IPS-18a (cell line): ENCODE measurements around the gene COLGALT1.
"Not testable (repeated sequence)": the region's sequence is repeated elsewhere in the genome, so short reads cannot be mapped to it uniquely, and the experiment has no call there.

Source experiments
- H3K27ac ChIP-seq: one replicate; pipeline ENCODE4 v1.5.1; 2013; ENCODE audit warnings: low read length
- H3K27me3 ChIP-seq: one replicate; pipeline ENCODE4 v1.6.1; 2013; ENCODE audit warnings: mild to moderate bottlenecking, low read length; ENCODE audit not compliant: control insufficient read depth, insufficient read depth
- H3K36me3 ChIP-seq: one replicate; pipeline ENCODE4 v1.6.1; 2013; ENCODE audit warnings: low read depth, low read length; ENCODE audit not compliant: control insufficient read depth
- H3K4me1 ChIP-seq: one replicate; pipeline ENCODE4 v1.6.1; 2013; ENCODE audit warnings: low read depth, low read length; ENCODE audit not compliant: control insufficient read depth
- H3K4me3 ChIP-seq: one replicate; pipeline ENCODE4 v1.5.1; 2013; ENCODE audit warnings: low read length
- H3K9ac ChIP-seq: one replicate; pipeline ENCODE4 v1.6.1; 2013; ENCODE audit warnings: mild to moderate bottlenecking, low read length, moderate library complexity
- H3K9me3 ChIP-seq: one replicate; pipeline ENCODE4 v1.6.1; 2013; ENCODE audit warnings: low read depth, low read length; ENCODE audit not compliant: control insufficient read depth

The COLGALT1 gene

DNA sequence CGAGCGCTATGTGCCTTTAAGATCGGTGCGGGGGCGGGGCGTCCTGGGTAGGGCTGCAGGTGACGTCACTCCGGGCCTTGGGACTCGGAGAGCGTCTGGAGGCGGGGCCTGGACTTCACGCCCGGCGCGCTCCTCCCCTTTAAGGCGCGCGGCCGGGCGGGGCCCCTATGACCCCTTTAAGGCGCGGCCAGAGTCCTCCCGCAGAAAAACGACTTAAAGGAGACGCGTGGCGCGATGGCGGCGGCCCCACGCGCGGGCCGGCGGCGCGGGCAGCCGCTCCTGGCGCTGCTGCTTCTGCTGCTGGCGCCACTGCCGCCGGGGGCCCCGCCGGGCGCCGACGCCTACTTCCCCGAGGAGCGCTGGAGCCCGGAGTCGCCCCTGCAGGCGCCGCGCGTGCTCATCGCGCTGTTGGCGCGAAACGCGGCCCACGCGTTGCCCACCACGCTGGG is at the start of gene COLGALT1:
Gene COLGALT1 (plus strand): TSS at position 170 of the 449 bp plus-strand sequence. CDS start 65 bp downstream, at position 235.
- peak within 1 kb of the TSS; percentile 73 for H3K4me3 ChIP-seq
- H3K27ac ChIP-seq = no peak within 1 kb of the TSS
- H3K36me3 ChIP-seq = no peaks in the 10 kb centered on the region
- no peaks in the 10 kb centered on the region for H3K27me3 ChIP-seq
- H3K9me3 ChIP-seq = no peaks in the 10 kb centered on the region
- H3K9ac ChIP-seq = peak within 1 kb of the TSS; percentile 39
- H3K4me1 ChIP-seq = no peaks in the 10 kb centered on the region

DNA sequence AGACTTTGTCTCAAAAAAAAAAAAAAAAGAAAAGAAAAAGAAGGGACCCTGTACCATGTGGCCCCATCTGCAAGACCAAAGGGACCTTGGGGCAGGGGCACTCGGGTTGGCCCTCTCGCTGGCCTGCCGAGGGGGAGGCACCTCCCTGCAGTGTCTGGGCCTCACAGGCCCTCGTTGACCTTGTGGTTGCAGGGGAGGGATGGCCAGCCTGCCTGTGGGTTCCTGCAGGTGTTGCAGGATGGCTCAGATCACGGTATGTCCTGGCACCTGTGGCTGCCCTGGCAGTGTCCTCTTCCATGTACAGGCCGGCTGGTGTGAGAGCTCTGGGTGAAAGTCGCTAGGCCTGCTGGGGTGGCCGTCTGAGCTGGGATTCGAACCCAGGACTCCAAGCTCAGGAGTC is 48.7 kb upstream of the COLGALT1 start:
- no peak overlapping the region for H3K9ac ChIP-seq
- H3K4me3 ChIP-seq = no peak overlapping the region
- no peaks in the 10 kb centered on the region for H3K4me1 ChIP-seq
- H3K36me3 ChIP-seq = no peaks in the 10 kb centered on the region
- H3K27ac ChIP-seq = no peak overlapping the region
- no peaks in the 10 kb centered on the region for H3K27me3 ChIP-seq
- no peaks in the 10 kb centered on the region for H3K9me3 ChIP-seq

DNA sequence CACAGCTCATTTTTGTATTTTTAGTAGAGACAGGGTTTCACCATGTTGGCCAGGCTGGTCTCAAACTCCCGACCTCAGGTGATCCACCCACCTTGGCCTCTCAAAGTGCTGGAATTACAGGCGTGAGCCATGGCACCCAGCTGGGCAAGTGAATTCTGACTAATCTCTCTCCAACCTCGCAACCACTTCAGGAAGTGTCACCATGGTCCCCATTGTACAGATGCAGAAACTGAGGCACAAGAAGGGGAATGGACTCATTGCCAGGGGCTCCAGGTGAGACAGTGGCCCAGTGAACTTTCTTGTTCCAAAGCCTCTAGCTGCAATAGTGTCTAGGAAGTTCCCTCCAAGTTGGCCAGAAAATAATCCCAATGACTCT is 46.9 kb upstream of the COLGALT1 start:
- H3K27ac ChIP-seq, H3K9me3 ChIP-seq, H3K27me3 ChIP-seq, H3K4me1 ChIP-seq, H3K9ac ChIP-seq, H3K36me3 ChIP-seq, H3K4me3 ChIP-seq: not testable (repeated sequence)

DNA sequence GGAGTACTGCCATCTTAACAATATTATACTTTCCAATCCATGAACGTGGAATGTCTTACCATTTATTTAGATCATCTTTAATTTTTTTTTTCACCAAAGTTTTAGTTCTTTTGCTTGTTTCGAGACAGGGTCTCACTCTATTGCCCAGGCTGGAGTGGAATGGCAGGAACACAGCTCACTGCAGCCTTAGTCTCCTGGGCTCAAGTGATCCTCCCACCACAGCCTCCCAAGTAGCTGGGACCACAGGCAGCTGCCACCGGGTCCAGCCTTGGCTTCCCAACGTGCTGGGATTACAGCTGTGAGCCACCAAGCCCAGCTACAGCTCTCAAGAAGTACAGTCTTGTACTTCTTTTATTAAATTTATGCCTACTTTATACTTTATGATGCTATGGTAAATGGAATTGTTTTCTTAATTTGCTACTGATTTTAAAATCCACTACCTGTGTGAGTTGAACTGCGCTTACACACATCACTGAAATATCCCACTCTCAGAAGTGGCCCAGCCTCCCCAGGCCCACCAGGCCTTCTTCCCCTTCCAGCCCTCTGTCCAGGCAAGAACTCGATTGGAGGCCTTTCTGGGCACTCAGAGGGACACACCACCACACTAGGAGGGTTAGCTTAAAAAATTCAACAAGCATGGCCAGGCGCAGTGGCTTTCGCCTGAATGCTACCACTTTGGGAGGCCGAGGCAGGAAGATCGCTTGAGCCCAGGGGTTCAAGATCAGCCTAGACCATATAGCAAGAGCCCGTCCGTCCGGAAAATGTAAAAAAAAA is 45.0 kb upstream of the COLGALT1 start:
- Histone ChIP-seq H3K27me3 (no peaks in the 10 kb centered on the region), H3K36me3 (no peaks in the 10 kb centered on the region), H3K27ac (no peak overlapping the region), H3K9ac (peak overlapping the region; percentile 85), H3K4me3 (peak overlapping the region; percentile 89), H3K9me3 (no peaks in the 10 kb centered on the region), H3K4me1 (no peaks in the 10 kb centered on the region)

DNA sequence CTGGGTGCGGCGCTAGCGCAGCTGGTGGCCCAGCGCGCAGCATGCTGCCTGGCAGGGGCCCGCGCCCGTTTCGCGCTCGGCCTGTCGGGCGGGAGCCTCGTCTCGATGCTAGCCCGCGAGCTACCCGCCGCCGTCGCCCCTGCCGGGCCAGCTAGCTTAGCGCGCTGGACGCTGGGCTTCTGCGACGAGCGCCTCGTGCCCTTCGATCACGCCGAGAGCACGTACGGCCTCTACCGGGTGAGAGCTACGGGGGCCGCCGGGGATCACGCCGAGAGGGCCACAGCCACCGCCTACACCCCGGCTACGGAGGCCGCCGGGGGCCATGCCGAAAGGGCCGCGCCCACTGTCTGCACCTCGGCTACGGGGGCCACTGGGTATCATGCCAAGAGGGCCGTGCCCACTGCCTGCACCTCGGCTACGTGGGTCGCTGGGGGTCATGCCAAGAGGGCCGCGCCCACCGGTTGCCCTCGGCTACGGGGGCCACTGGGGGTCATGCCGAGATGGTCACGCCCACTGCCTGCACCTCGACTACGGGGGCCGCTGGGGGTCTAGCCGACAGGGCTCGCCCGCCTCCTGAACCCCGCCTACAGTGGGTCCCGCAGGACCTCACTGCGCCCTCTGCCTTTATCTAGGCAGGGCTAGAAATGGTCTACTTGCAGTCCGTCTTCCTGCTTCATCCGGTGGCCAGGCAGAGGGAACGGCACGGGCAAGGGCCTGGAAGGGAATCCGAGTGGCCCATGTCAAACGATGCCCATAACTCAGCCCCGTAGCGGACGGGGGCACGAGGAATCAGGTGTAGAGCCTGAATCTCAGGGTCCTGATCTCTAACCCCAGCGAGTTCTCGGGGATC is 43.5 kb upstream of the COLGALT1 start:
- Histone ChIP-seq H3K36me3 (peaks cover 5% of the 10 kb centered on the region), H3K4me1 (no peaks in the 10 kb centered on the region), H3K9me3 (no peaks in the 10 kb centered on the region), H3K4me3 (peak overlapping the region; percentile 89), H3K9ac (peak overlapping the region; percentile 85), H3K27ac (peak overlapping the region; percentile 47), H3K27me3 (no peaks in the 10 kb centered on the region)

DNA sequence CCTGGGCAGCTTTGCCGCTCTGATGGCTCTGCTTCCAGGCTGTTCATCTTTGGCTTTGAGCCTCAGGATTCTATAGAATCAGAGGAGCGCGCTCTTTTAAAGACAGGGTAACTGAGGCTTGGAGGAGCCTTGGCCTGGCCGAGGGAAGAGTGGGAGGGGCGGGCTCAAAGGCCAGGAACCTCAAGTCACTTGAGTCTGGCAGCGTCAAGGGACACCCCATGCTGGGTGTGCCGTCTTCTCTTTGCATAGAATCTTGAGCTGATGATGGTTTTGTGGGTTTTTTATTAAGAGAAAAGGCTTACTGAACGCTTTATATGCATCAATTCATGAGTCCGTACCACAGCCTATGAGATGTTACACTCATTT is 42.9 kb upstream of the COLGALT1 start:
- H3K27me3 ChIP-seq = no peaks in the 10 kb centered on the region
- H3K9ac ChIP-seq = peak overlapping the region; percentile 85
- H3K4me3 ChIP-seq = peak overlapping the region; percentile 89
- no peak overlapping the region for H3K27ac ChIP-seq
- no peaks in the 10 kb centered on the region for H3K4me1 ChIP-seq
- H3K36me3 ChIP-seq = peaks cover 7% of the 10 kb centered on the region
- no peaks in the 10 kb centered on the region for H3K9me3 ChIP-seq

DNA sequence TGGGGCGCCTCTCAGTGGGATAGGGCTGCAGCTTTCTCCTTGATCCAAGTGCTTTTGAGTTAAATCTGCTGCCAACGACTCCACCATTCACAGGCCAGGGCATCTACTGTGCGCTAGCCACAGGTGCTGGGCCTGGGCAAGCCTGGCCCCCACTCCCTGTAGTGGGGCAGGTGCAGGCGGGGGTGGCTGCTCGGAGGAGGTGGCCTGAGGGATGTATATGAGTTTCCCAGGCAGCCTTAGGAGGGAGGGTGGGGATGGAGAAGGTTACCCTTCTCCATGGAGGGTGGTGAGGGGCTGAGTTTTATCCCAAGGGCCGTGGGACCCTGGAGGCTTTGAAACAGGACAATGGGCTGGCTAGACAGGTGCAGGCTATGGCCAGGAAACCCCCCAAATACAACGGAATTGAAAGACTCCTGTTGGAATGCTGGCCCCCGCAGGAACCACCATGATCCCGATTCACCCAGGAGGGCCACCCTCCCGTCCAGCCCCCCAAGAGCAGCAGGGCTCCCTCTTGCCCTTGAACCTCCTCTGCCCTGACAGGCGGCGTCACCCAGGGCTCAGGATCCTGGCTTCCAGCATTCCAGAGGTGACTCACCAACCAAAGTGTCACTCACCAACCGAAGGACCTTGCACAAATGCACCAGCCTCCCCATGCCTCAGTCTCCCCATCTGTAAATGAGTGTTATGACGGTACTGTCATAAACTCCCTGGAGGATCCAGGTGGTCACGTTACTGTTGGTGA is 39.9 kb upstream of the COLGALT1 start:
- Histone ChIP-seq H3K27ac (no peak overlapping the region), H3K36me3 (peaks cover 12% of the 10 kb centered on the region), H3K4me1 (no peaks in the 10 kb centered on the region)

DNA sequence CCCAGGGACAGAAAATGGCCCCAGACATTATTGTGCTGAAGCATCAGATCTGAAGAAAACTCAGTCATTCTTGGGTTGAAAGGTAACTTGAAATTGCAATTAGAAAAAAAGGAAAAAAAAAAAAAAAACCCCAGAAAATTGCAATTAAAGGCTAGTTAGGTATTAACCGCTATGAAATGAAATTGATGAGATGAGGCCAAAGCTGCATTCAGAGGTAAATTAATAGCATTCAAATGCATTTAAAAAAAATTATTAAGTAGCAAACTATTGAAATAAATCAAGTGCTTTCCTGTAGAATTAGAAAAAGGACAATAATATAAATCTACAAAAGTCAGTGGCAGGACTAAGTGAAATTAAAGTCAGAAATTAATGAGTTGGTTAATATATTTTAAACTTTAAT is 37.6 kb upstream of the COLGALT1 start:
- H3K27ac ChIP-seq = no peak overlapping the region
- H3K9me3 ChIP-seq = no peaks in the 10 kb centered on the region
- peaks cover 12% of the 10 kb centered on the region for H3K36me3 ChIP-seq
- H3K4me3 ChIP-seq = no peak overlapping the region
- no peak overlapping the region for H3K9ac ChIP-seq
- H3K27me3 ChIP-seq = no peaks in the 10 kb centered on the region
- no peaks in the 10 kb centered on the region for H3K4me1 ChIP-seq

More for the DNA sequence above, 39.9 kb upstream of the COLGALT1 start:
- no peaks in the 10 kb centered on the region for H3K9me3 ChIP-seq
- no peaks in the 10 kb centered on the region for H3K27me3 ChIP-seq
- H3K9ac ChIP-seq = no peak overlapping the region
- H3K4me3 ChIP-seq = no peak overlapping the region

DNA sequence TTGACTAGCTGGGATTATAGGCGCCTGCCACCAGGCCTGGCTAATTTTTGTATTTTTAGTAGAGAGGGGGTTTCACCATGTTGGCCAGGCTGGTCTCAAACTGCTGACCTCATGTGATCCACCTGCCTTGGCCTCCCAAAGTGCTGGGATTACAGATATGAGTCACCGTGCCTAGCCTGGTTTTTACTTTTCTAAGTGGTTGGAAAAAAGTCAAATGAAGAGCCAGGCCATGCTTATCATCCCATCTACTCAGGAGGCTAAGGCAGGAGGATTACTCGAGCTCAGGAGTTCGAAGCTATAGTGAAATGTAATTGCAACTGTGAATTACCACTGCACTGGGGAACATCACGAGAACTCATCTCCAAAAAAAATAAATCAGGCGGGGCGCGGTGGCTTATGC is 36.8 kb upstream of the COLGALT1 start:
- not testable (repeated sequence) for H3K27ac ChIP-seq, H3K9ac ChIP-seq, H3K4me3 ChIP-seq, H3K4me1 ChIP-seq, H3K9me3 ChIP-seq, H3K27me3 ChIP-seq
- peaks cover 12% of the 10 kb centered on the region for H3K36me3 ChIP-seq

DNA sequence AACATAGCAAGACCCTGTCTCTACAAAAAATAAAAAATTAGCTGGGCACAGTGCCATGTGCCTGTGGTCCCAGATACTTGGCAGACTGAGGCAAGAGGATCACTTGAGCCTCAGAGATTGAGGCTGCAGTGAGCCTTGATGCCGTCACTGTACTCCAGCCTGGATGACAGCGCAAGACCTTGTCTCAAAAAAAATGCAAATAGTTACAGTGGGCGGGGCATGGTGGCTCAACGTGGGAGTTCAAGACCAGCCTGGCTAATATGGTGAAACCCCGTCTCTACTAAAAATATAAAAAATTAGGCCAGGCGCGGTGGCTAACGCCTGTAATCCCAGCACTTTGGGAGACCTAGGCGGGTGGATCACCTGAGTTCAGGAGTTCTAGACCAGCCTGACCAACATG is 35.5 kb upstream of the COLGALT1 start:
- Histone ChIP-seq H3K4me1 (no peaks in the 10 kb centered on the region), H3K36me3 (peaks cover 12% of the 10 kb centered on the region), H3K9me3 (no peaks in the 10 kb centered on the region), H3K27me3 (no peaks in the 10 kb centered on the region), H3K9ac (no peak overlapping the region), H3K27ac (no peak overlapping the region), H3K4me3 (no peak overlapping the region)

DNA sequence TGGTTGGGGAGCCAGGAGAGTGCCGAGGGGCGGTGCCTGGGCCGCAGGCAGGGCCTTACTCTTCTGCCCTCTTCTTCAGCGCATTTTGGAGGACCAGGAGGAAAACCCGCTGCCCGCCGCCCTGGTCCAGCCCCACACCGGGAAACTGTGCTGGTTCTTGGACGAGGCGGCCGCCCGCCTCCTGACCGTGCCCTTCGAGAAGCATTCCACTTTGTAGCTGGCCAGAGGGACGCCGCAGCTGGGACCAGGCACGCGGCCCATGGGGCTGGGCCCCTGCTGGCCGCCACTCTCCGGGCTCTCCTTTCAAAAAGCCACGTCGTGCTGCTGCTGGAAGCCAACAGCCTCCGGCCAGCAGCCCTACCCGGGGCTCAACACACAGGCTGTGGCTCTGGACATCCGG is 34.6 kb upstream of the COLGALT1 start:
- Histone ChIP-seq H3K36me3 (peaks cover 10% of the 10 kb centered on the region), H3K27me3 (no peaks in the 10 kb centered on the region), H3K4me3 (no peak overlapping the region), H3K27ac (no peak overlapping the region), H3K9ac (no peak overlapping the region), H3K9me3 (no peaks in the 10 kb centered on the region), H3K4me1 (no peaks in the 10 kb centered on the region)
